Measurements from ENCODE around the gene TBC1D9B.

TBC1D9B gene

DNA sequence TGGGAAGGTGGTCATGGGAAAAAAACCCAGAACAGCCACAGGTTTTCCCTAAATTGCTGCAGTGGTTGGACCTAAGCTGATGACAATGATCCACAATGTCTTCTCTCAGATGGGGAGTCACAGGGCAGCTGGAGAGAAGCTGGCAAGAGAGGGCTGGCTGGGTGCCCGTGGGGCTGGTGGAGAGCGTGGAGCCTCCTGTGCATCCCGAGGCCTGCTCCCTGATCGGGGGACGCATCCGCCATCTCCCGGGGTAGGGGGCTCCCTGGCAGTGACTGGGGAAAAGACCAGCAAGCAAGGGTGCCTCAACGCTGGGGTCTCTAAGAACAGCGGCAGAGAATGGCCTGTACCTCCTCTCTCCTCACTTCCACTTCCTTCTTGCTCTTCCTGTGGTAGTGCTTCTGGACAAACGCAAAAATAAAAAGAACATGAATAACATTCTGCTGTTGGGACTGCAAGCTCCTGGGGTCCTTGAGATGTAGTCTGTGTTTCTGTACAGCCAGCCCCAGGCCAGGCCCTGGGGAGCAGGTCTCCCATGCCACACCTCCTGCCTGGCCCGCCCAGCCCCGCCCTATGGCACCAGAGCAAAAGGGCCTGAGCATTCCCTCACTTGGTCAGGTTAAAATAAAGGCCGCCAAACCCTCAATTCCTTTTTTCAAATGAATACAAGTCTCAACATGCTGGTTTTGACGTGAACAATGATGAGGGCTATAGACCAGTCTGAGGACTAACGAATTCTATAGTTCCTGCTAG lies 42.0 kb downstream of the TBC1D9B start:
- DNase-seq (ENCODE audit: insufficient read length, low spot score): no peak
- no peak for FAIRE-seq
- TF ChIP-seq, protein P1, sequence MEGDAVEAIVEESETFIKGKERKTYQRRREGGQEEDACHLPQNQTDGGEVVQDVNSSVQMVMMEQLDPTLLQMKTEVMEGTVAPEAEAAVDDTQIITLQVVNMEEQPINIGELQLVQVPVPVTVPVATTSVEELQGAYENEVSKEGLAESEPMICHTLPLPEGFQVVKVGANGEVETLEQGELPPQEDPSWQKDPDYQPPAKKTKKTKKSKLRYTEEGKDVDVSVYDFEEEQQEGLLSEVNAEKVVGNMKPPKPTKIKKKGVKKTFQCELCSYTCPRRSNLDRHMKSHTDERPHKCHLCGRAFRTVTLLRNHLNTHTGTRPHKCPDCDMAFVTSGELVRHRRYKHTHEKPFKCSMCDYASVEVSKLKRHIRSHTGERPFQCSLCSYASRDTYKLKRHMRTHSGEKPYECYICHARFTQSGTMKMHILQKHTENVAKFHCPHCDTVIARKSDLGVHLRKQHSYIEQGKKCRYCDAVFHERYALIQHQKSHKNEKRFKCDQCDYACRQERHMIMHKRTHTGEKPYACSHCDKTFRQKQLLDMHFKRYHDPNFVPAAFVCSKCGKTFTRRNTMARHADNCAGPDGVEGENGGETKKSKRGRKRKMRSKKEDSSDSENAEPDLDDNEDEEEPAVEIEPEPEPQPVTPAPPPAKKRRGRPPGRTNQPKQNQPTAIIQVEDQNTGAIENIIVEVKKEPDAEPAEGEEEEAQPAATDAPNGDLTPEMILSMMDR (IDR thresholded peaks at IDR 0.05; ENCODE audit: insufficient read depth, missing control alignments): no peak

DNA sequence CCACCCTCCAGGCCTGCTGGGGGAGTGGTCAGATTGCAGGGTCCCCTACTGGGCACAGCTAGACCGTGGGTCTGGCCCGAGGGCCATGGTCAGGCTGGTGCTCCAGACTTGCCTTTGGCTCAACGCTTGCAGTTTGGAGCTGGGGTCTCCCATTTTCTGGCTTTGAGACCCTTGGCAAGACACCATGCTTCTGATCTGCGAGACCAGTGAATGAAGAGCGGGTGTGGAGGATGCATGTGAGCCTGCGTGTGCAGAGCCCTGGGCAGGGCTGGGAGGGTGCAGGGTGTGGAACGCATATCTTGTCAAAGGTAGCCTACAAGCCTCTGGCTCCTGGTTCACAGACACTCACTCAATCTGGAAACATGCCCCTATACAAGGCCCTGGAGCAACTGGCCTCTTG lies 43.0 kb downstream of the TBC1D9B start:
- no peak for DNase-seq (ENCODE audit: insufficient read length, low spot score)
- no peak for FAIRE-seq
- TF ChIP-seq, protein P1 (IDR thresholded peaks at IDR 0.05; ENCODE audit: insufficient read depth, missing control alignments): no peak

DNA sequence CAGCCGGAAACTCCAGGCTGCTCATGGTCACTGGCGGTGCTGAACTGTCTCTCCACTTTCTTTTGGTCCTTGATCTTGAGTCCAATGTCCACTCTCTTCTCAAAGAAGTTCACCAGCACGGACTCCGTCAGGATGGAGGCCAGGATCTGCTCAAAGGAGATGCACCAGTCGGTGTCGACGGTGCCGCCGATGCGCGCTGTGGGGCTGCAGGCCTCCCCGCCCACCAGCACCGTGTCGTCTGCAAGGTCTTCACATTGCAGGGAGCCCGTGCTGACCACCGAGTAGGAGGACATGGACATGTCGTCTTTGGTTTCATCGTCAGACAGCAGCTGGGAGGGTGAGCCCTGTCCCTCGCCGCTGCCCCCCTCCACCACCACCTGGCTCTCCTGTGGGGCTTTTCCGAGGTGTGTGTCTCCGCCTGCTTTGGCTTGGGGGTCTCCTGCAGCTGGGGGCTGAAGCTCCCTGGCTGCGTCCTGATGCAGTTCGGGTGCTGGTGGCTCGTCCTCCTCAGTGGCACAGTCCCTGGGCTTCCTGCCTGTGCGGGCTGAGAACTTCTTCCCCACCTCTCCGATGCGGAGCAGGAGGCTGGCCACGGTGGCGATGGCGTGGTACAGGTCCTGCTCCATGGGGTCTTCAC lies 44.1 kb downstream of the TBC1D9B start:
- TF ChIP-seq, protein P1 (IDR thresholded peaks at IDR 0.05; ENCODE audit: insufficient read depth, missing control alignments): no peak
- no peak for DNase-seq (ENCODE audit: insufficient read length, low spot score)
- FAIRE-seq: no peak

DNA sequence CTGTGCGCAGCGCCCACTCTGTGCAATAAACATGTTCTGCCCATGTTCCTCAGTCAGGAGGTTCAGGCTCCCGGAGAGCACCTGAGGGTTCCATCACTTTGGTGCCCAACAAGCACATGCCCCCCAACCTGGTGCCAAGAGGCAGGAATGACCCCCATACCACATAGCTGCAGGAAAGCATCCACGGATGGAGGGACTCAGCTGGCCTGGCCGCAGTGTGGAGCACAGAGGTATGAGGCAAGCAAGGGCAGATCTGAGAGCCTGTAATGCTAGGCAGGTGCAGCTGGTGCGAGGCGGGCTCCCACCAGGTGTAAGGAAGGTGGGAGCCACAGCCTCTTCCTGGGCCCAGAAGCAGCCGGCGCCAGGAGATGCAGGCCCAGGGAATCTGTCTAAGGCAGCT lies 44.8 kb downstream of the TBC1D9B start:
- FAIRE-seq (no peak), DNase-seq (ENCODE audit: insufficient read length, low spot score) (no peak)
- TF ChIP-seq, protein P1 (IDR thresholded peaks at IDR 0.05; ENCODE audit: insufficient read depth, missing control alignments): no peak

DNA sequence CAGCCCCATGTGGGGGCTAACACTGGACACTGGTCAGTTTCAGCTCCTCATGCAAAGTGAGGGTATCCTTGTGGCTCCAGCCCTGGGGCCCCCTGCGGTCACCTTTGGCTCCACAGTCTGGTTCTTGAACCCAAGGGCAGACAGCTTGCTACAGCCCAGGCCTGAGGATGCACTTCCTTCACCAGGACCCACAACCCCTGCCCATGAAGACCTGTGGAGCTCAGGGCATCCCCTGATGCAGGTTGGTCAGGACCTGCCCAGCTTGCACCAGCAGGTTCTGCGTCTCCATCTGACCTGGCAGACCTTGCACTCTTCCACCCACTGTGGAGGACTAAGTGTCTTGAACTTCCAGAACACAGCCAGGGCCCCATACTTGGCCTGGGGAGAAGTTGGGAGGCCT lies 45.4 kb downstream of the TBC1D9B start:
- FAIRE-seq (no peak), DNase-seq (ENCODE audit: insufficient read length, low spot score) (no peak)
- TF ChIP-seq, protein P1 (IDR thresholded peaks at IDR 0.05; ENCODE audit: insufficient read depth, missing control alignments): no peak

DNA sequence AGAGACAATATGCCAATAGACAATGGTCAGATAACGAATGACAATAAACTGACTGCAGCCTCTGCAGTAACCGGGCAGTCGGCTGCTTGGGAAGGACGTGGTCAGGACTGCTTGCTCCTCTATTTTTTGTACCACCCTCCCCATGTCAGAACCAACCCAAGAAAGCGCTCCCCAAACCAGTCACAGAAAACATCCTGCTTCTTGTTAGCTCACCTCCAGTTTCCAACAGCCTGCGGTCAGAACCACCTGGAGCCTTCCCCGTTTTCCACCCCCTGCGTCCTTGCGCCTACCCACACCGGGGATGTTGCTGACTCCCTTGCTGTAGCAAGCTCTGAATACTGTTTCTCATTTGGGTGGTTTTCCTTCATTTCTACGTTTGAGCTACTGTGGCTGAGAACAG lies 47.4 kb downstream of the TBC1D9B start:
- TF ChIP-seq, protein P1 (IDR thresholded peaks at IDR 0.05; ENCODE audit: insufficient read depth, missing control alignments): no peak
- no peak for DNase-seq (ENCODE audit: insufficient read length, low spot score)
- no peak for FAIRE-seq
